OCI-LY3 (cell line): ENCODE data around the gene BMP2K.

Experiments
- CTCF ChIP-seq: fragments of 200-600, 300-600 bp; sonication (generic); IDR thresholded peaks from 2 replicates; pipeline ENCODE4 v1.5.1; 2014; ENCODE audit warnings: antibody characterized with exemption, low read length, low read depth
- EZH2phosphoT487 ChIP-seq: fragments of 200-600 bp; shearing (Covaris generic); IDR thresholded peaks from 2 replicates; pipeline ENCODE4 v1.6.1; 2018; ENCODE audit warnings: antibody characterized with exemption, mixed run types, low read depth

GRCh38 chr4:78779280-78779679 is 3.1 kb downstream of the BMP2K start:
- TF ChIP-seq CTCF = no peak
- TF ChIP-seq EZH2phosphoT487 = no peak
